GM21576 (cell line): ENCODE measurements around the gene R3HDM4.
"Not testable (repeated sequence)": the region's sequence is repeated elsewhere in the genome, so short reads cannot be mapped to it uniquely, and the experiment has no call there.

Source experiments
- ATAC-seq: cut with Tn5 transposase; IDR thresholded peaks from one replicate; pipeline ENCODE4 v1.9.1; 2021; ENCODE audit warnings: mild to moderate bottlenecking, moderate library complexity; ENCODE audit not compliant: unreplicated experiment

Gene R3HDM4

DNA sequence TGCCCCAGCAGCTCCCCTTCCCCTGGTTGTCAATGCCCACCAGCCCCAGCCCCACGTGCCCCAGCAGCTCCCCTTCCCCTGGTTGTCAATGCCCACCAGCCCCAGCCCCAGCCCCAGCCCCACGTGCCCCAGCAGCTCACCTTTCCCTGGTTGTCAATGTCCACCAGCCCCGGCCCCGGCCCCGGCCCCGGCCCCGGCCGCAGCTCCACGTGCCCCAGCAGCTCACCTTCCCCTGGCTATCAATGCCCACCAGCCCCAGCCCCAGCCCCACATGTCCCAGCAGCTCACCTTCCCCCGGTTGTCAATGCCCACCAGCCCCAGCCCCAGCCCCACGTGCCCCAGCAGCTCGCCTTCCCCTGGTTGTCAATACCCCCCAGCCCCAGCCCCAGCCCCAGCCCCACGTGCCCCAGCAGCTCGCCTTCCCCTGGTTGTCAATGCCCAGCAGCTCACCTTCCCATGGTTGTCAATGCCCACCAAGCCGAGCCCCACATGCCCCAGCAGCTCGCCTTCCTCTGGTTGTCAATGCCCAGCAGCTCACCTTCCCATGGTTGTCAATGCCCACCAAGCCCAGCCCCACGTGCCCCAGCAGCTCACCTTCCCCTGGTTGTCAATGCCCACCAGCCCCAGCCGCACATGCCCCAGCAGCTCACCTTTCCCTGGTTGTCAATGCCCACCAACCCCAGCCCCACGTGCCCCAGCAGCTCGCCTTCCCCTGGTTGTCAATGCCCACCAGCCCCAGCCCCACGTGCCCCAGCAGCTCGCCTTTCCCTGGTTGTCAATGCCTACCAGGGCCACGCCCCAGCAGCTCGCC lies 34.1 kb downstream of the R3HDM4 start:
- not testable (repeated sequence) for ATAC-seq

DNA sequence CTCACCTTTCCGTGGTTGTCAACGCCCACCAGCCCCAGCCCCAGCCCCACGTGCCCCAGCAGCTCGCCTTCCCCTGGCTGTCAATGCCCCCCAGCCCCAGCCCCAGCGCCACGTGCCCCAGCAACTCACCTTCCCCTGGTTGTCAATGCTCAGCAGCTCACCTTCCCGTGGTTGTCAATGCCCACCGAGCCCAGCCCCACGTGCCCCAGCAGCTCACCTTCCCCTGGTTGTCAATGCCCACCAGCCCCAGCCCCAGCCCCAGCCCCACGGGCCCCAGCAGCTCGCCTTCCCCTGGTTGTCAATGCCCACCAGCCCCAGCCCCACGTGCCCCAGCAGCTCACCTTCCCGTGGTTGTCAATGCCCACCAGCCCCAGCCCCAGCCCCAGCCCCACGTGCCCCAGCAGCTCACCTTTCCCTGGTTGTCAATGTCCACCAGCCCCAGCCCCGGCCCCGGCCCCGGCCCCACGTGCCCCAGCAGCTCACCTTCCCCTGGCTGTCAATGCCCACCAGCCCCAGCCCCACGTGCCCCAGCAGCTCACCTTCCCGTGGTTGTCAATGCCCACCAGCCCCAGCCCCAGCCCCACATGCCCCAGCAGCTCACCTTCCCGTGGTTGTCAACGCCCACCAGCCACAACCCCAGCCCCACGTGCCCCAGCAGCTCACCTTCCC lies 34.9 kb downstream of the R3HDM4 start:
- not testable (repeated sequence) for ATAC-seq

DNA sequence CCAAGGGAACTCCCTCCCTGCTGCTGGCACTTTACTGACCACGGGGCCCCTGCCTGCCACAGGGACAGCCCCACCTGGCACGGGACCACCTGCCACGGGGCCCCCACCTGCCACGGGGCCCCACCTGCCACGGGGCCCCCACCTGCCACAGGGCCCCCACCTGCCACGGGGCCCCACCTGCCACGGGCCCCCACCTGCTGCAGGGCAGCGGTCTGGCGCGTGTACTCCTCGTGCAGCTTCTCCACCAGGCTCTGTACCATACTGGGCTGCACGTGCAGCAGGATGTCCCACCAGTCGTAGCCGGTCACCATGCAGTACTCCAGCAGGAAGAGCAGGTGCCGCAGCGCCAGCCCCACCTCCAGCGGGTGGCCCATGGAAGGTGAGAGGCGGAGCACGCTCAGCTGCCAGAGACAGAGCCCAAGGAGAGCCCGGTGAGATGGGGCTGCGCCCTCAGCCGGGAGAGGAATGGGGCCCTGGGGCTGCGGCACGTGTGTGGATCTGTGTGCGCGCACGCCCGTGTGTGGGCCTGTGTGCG lies 36.2 kb downstream of the R3HDM4 start:
- ATAC-seq = no peak

DNA sequence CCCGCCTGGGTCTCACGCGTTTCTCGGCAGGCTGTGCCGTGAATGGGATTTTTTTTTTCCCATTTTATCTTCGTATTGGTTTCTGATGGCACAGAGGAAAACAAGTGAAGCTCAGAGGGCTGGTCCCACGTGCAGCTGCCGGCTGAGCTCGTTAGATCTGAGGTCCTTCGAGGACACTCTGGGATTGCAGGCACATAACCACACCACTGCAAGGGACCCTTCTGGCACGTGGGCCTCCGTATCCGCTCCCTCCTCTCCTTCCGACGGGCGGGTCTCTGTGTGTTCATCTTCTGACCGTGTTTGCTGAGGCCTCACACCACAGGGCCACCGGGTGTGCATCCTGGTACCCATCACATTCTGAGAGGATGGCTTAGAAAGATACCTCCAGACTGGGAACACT lies 36.9 kb downstream of the R3HDM4 start:
- ATAC-seq = no peak

DNA sequence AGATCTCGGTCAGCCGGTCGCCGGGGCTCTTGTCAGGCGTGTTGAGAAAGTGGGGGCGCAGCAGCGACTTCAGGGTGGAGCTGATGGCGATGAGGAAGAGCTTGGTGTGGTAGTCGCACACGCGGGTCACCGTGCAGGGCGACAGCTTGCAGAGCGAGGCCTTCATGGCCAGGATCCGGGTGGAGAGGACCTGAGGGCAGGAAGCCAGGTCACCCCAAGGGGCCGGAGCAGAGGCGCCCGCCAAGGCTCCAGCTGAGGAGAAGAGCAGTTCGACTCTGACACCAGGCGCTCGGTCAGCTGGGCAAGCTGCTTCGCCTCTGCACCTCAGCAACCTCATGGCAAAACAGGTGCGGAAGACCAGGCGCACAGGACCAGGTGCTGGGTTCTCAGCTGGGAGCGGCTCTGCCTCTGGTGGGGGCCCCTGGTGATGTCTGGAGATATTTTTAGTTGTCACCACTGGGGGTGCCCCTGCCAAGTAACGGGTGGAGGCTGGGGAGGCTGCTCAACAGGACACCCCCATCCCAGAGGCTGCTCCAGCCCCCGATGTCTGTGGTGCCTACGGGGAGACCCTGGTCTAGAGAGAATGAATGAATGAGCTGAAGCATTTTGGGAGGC lies 37.6 kb downstream of the R3HDM4 start:
- no peak for ATAC-seq

DNA sequence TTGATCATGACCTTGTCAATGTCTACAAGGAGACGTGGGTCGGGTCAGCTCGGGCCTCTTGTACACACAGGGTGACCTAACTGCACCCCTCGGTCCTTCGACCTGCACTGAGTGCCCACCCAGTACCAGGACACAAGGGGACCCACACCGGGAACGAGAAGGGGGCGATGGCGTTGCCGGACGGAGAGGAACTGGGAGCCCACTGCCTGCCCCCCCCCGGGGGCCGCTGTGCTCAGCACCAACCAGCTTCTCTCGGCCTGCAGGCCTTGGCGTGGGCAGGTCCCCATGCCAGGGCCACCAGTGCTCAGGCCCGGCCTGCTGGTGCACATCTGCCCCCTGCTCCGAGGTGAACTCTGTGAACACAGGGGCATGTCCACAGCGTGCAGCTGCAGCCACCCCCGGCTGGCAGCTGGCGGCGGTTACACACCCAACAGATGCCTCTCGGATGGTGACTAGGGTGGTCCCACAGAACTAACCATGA lies 39.4 kb downstream of the R3HDM4 start:
- no peak for ATAC-seq

DNA sequence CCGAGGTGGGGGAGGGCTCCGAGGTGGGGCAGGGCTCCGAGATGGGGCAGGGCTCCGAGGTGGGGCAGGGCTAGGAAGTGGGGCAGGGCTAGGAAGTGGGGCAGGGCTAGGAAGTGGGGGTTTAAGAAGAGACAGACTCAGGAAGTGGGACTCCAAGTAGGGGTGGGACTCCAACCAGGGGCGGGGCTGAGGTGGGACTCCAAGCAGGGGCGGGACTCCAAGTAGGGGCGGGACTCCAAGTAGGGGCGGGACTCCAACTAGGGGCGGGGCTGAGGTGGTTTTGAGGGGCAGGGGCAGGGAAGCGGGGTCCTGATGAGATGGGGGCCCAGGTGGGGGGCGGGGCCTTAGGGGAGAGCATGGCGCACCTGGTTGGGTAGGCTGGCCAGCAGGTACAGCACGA lies 39.9 kb downstream of the R3HDM4 start:
- ATAC-seq = no peak

DNA sequence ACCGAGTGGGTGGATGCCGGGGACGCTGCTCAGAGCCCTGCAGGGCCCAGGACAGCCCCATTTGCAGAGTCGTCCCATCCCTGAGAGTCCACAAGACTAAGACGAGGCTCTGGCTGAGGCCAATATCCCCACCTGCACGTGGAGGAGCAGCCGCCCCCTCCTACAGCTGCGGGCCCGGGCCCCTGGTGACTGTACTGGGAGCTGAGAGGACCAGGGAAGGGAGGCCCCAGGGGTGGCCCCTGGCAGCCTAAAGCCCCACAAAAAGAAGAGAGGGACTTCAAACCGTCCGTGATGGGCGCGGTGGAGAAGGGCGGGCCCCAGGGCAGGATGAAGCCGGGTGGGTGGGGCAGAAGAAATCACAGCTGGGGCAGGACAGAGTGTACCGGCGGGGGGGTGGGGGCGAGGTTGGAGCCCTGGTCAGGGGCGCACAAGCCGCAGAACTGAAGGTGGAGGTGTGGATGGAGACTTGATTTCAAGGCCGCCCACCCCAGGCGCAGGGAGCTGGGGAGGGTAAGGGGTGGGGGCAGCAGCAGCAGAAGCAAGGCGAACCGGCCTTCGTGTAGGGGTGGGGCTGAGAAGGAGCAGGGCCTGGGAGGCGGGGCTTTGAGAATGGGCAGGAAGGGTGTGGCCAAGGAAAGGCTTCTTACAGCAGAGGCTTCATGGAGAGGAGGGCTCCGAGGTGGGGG lies 40.6 kb downstream of the R3HDM4 start:
- ATAC-seq = peak; percentile 43

DNA sequence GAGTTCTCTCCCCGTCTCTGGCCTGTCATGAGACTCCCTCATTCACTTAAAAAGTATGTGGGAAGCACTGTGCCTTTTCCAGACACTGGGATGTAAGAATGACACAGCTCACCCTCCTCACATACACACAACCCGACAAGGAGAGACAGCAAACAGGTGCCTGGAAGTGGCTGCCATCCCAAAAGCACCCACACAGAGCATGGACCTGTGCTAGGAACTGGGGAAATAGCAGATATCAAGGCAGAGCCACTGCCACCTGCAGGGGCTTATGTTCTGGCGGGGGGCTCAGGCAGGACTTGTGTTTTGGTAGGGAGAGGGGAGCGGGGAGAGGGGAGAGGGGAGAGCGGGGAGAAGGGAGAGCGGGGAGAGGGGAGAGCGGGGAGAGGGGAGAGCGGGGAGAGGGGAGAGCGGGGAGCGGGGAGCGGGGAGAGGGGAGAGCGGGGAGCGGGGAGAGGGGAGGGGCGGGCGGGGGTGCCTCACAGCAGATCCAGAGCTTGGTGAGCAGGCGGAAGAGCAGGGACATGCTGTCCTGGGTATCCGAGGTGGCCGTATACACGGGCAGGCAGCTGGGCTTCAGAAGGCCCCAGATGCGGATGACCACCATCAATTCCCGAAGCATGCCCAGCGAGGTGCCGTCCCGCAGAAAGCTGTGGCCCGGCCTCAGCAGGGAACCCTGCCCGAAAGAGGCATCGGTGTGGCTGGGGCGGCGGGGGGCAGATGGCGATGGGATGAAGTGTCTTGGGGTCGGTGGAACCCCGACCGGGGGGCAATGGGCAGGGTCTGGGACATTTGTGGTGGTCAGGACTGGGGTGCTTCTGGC lies 41.4 kb downstream of the R3HDM4 start:
- ATAC-seq = no peak

DNA sequence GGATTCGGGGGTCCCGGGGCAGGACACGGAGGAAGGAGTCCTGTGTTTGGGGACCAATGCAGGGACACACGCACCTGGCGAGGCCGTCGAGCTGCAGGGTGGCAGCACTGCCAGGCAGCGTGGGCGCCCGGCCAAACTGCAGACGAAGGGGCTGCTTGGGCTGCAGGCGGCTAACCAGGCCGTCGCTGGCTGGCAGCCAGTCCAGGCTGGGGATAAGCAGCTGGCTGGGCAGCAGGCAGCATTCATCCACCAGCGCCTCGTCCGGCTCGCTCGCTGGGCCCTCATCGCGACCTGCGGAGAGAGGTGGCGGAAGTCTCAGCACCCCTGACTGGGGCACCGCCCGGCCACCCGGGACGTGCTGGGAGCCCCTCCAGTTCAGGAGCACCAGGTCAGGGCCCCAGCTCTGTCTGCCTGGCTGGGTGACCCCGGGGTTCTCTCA lies 42.0 kb downstream of the R3HDM4 start:
- no peak for ATAC-seq

DNA sequence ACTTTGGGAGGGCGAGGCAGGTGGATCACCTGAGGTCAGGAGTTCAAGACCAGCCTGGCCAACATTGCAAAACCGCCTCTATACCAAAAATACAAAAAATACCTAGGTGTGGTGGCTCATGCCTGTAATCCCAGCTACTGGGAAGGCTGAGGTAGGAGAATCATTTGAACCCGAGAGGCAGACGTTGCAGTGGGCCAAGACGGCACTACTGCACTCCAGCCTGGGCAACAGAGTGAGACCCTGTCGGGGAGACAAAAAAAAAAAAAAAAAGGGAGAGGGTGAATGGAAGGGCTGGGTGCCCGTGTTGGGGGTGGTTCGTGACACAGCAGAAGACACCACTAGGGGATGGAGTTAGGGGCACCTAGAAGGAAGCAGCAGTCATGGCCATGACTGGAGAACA lies 42.7 kb downstream of the R3HDM4 start:
- ATAC-seq = no peak

DNA sequence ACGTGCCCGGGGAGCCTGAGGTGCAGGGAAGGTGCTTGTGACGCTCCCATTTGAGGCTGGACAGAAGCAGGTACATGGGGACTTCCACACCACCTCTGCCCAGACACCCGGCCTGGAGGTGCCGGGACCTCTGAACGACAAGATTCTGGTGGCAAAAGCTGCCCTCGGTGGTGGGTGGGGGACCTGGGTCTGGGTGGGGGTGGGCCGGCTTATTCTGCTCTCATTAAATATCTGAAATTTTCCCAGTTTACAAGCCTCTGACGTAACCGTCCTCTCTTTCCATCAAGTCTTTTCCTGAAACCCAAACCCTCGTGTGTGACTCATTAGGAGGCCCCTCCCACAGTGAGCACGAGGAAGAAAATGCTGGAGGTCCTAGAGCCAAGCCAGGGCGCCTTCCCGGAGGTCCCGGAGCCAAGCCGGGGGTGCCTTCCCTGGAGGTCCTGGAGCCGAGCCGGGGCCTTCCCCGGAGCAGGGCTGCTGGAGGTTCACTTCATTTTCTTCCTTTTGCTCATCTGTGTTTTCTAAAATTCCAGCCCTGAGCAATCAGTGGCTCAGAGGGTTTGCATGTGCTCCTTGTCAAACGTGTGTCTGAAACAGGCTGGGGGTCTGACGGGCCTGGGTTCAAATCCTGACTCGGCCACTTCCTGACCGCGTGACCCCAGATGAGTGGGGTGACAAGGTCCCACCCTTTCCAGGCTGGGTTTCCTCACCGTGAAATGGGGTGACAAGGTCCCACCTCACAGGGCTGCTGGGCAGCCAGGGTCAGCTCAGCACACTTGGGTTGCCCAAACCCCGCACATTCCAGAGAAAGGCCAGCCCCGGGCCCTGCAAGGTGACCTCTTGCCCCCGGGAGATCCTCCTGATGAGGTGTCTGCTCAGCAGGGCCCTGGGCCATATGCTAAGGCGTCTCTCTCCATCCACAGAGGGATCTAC lies 43.5 kb downstream of the R3HDM4 start:
- no peak for ATAC-seq

DNA sequence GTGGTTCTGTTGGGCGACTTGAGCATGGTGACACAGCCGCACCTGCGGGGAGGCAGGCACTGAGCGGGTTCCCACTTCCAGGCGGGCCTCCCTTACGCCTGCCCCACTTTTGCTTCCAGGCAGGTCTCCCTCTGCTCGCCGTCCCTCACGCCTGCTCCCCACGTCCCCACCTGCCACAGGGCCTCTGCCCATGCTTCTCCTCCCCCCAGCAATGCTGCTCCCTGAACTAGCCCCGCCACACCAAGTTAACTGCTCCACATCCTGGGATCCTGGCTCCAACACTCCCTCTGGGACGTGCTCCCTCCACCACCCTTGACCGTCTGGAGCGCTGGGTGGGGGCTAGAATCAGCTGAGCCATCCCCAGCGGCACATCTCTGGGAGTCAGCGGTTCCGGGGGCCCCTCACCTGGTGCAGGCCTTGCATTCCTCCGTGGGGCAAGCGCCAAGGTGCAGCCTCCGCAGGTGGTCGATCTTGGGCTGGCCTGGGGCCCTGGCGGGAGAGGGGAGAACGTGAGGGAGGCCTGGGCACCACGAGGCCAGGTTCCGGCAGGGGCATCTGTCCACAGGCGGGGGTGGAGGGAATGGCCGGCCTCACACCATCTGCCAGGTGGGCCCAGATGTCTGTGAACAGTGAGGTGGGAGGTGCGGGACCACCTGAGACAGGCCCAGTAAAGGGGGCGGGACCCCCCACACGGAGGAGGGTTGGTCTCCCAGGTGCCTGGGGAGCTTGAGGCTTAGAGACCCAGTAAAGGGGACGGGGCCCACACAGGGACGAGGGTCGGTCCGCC lies 44.4 kb downstream of the R3HDM4 start:
- no peak for ATAC-seq

DNA sequence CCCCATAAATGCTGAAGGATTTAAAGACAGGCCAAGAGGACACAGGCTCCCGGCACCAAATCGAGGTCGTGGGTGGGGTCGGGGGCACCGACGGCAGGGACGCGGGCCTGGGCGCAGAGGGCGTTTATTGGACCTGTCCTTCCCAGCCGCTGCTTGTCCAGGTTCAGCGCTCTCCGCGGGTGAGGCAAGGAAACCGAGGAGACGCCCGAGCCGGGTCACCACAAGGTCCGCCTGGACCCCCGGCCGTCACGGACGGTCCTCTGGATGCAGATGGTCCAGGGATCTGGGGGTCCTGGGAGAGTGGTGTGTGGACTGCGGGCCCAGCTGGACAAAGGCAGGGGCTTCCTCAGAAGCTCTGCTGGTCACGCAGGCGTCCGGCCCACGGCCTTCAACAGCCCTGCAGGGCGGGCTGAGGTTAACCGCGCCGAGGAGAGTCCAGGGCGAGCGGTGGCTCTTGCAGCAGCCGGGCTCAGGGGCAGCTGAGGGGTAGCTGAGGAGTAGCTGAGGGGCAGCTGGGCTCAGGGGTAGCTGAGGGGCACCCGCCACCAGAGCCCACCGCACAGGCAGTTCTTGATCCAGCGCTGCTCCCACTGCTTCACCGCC lies 45.1 kb downstream of the R3HDM4 start:
- ATAC-seq = no peak

DNA sequence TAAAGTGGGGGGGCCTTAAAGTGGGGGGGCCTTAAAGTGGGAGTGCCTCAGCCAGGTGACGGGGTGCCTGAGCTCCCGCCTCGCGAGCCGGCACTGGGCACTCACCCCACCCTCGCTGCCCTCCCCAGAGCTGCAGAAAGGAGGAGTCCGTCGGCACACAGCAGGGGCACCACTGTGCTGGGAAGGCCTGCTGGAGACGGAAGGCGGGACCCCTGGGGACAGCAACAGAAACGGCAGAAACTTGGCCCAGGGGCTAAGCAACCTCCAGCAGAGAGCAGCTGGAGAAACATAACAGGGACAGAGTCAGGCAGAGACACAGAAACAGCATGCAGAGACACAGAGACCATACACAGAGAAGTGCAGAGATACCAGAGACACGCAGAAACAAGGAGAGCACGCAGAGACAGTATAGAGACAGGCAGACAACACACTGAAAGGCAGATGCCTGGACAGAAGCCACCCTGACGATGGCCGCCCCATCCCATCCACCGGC lies 45.7 kb downstream of the R3HDM4 start:
- no peak for ATAC-seq

DNA sequence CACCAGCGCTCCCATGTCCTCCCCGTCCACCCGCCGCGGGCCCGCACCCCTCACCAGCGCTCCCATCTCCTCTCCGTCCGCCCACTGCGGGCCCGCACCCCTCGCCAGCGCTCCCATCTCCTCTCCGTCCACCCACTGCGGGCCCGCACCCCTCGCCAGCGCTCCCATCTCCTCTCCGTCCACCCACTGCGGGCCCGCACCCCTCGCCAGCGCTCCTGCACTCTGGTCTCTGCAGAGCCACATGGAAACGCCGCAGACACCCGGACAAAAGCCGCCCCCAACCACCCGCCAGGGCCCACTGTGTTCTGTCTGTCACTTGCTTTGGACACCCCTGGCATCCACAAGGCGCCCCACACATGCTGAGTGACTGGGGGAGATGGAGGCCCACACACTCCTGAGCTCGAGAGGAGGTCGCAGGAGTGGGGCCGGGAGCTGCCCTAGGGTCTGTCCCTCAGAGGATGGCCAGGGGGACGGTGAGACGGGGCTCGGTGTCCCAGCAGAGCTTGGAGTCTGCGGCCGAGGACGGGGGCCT lies 46.2 kb downstream of the R3HDM4 start:
- ATAC-seq = no peak

DNA sequence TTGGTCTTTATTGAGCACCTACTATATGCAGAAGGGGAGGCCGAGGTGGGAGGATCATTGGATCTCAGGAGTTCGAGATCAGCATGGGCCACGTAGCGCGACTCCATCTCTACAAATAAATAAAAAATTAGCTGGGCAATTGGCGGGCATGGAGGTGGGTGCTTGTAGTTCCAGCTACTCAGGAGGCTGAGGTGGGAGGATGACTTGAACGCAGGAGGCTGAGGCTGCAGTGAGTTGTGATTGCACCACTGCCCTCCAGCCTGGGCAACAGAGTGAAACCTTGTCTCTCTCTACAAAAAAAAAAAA lies 49.8 kb downstream of the R3HDM4 start:
- no peak for ATAC-seq
